ENCODE measurements around the gene HSD17B8. TPM values are rescaled to one million over a fixed set of nuclear protein-coding genes. Genes with fewer than 3 reads are reported as not detected.

Gene HSD17B8
- total and polyA plus RNA-seq, 2 experiments from 2014 or later, result 4.3 to 8.9 TPM

DNA sequence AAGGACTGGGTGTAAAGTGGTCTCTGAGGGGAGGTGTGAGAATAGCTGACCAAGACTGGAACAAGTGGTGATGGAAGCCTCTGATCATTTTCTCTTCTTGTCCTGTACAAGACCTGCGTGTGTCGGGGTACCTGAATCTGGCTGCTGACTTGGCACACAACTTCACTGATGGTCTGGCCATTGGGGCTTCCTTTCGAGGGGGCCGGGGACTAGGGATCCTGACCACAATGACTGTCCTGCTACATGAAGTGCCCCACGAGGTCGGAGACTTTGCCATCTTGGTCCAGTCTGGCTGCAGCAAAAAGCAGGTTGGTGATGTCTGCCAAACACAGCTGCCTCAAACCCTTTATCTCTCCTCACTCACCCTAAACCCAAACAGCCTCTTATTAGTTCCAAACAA, 1.7 kb upstream of the HSD17B8 start:
- Mint-ChIP-seq H3K9me3 (no peaks in the 10 kb centered on the region; the same call in 1 of the 3 replicates), H3K36me3 (ENCODE audit: low read depth) (peaks cover 26% of the 10 kb centered on the region), H3K4me1 (peaks cover 67% of the 10 kb centered on the region), H3K27ac (no peak overlapping the region), H3K27me3 (ENCODE audit: insufficient read depth, low read depth, poor library complexity) (peaks cover 41% of the 10 kb centered on the region), H3K4me3 (peak overlapping the region; percentile 100)
- peaks cover 35% of the 10 kb centered on the region for H3F3A ChIP-seq (replicated peaks; ENCODE audit: low read depth)
- peaks cover 28% of the 10 kb centered on the region for H3K4me1 ChIP-seq (ENCODE audit: insufficient read depth)
- no peak overlapping the region for H3K4me2 ChIP-seq
- no peak for DNase-seq (ENCODE audit: low spot score)
- no peak for ATAC-seq
- peaks cover 29% of the 10 kb centered on the region for H3K27me3 ChIP-seq (ENCODE audit: insufficient read depth)
- H3K27ac ChIP-seq (ENCODE audit: low read depth), result no peak overlapping the region
- no peaks in the 10 kb centered on the region for H3K9me2 ChIP-seq (ENCODE audit: insufficient read depth)
- H3K79me2 ChIP-seq (replicated peaks; ENCODE audit: insufficient read depth), result peaks cover 23% of the 10 kb centered on the region
- H3K4me3 ChIP-seq, result no peak overlapping the region
- no peak for TF ChIP-seq NANOG (IDR thresholded peaks at IDR 0.05; ENCODE audit: borderline replicate concordance)
- TF ChIP-seq, protein P1, sequence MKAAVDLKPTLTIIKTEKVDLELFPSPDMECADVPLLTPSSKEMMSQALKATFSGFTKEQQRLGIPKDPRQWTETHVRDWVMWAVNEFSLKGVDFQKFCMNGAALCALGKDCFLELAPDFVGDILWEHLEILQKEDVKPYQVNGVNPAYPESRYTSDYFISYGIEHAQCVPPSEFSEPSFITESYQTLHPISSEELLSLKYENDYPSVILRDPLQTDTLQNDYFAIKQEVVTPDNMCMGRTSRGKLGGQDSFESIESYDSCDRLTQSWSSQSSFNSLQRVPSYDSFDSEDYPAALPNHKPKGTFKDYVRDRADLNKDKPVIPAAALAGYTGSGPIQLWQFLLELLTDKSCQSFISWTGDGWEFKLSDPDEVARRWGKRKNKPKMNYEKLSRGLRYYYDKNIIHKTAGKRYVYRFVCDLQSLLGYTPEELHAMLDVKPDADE (IDR thresholded peaks at IDR 0.05), result no peak
- TF ChIP-seq, protein P2, sequence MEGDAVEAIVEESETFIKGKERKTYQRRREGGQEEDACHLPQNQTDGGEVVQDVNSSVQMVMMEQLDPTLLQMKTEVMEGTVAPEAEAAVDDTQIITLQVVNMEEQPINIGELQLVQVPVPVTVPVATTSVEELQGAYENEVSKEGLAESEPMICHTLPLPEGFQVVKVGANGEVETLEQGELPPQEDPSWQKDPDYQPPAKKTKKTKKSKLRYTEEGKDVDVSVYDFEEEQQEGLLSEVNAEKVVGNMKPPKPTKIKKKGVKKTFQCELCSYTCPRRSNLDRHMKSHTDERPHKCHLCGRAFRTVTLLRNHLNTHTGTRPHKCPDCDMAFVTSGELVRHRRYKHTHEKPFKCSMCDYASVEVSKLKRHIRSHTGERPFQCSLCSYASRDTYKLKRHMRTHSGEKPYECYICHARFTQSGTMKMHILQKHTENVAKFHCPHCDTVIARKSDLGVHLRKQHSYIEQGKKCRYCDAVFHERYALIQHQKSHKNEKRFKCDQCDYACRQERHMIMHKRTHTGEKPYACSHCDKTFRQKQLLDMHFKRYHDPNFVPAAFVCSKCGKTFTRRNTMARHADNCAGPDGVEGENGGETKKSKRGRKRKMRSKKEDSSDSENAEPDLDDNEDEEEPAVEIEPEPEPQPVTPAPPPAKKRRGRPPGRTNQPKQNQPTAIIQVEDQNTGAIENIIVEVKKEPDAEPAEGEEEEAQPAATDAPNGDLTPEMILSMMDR (conservative IDR thresholded peaks at IDR 0.05; ENCODE audit: low read depth in 2 of 2), result no peak
- TF ChIP-seq JUNB (IDR thresholded peaks at IDR 0.05; ENCODE audit: unreplicated experiment), result no peak
- no peak for TF ChIP-seq CREB1 (CRISPR knock-in tag; IDR thresholded peaks at IDR 0.05; ENCODE audit: low read depth)
- TF ChIP-seq, protein P3, sequence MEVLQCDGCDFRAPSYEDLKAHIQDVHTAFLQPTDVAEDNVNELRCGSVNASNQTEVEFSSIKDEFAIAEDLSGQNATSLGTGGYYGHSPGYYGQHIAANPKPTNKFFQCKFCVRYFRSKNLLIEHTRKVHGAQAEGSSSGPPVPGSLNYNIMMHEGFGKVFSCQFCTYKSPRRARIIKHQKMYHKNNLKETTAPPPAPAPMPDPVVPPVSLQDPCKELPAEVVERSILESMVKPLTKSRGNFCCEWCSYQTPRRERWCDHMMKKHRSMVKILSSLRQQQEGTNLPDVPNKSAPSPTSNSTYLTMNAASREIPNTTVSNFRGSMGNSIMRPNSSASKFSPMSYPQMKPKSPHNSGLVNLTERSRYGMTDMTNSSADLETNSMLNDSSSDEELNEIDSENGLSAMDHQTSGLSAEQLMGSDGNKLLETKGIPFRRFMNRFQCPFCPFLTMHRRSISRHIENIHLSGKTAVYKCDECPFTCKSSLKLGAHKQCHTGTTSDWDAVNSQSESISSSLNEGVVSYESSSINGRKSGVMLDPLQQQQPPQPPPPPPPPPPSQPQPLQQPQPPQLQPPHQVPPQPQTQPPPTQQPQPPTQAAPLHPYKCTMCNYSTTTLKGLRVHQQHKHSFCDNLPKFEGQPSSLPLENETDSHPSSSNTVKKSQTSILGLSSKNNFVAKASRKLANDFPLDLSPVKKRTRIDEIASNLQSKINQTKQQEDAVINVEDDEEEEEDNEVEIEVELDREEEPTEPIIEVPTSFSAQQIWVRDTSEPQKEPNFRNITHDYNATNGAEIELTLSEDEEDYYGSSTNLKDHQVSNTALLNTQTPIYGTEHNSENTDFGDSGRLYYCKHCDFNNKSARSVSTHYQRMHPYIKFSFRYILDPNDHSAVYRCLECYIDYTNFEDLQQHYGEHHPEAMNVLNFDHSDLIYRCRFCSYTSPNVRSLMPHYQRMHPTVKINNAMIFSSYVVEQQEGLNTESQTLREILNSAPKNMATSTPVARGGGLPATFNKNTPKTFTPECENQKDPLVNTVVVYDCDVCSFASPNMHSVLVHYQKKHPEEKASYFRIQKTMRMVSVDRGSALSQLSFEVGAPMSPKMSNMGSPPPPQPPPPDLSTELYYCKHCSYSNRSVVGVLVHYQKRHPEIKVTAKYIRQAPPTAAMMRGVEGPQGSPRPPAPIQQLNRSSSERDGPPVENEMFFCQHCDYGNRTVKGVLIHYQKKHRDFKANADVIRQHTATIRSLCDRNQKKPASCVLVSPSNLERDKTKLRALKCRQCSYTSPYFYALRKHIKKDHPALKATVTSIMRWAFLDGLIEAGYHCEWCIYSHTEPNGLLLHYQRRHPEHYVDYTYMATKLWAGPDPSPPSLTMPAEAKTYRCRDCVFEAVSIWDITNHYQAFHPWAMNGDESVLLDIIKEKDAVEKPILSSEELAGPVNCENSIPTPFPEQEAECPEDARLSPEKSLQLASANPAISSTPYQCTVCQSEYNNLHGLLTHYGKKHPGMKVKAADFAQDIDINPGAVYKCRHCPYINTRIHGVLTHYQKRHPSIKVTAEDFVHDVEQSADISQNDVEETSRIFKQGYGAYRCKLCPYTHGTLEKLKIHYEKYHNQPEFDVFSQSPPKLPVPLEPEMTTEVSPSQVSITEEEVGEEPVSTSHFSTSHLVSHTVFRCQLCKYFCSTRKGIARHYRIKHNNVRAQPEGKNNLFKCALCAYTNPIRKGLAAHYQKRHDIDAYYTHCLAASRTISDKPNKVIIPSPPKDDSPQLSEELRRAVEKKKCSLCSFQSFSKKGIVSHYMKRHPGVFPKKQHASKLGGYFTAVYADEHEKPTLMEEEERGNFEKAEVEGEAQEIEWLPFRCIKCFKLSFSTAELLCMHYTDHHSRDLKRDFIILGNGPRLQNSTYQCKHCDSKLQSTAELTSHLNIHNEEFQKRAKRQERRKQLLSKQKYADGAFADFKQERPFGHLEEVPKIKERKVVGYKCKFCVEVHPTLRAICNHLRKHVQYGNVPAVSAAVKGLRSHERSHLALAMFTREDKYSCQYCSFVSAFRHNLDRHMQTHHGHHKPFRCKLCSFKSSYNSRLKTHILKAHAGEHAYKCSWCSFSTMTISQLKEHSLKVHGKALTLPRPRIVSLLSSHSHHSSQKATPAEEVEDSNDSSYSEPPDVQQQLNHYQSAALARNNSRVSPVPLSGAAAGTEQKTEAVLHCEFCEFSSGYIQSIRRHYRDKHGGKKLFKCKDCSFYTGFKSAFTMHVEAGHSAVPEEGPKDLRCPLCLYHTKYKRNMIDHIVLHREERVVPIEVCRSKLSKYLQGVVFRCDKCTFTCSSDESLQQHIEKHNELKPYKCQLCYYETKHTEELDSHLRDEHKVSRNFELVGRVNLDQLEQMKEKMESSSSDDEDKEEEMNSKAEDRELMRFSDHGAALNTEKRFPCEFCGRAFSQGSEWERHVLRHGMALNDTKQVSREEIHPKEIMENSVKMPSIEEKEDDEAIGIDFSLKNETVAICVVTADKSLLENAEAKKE (CRISPR knock-in tag; IDR thresholded peaks at IDR 0.05), result no peak
- TF ChIP-seq ZNF114 (CRISPR knock-in tag; IDR thresholded peaks at IDR 0.05), result no peak
- TF ChIP-seq STAT1 (IDR thresholded peaks at IDR 0.05; ENCODE audit: unreplicated experiment), result no peak
- TF ChIP-seq POLR2AphosphoS5 (IDR thresholded peaks at IDR 0.05; ENCODE audit: low read depth), result no peak
- no peak for TF ChIP-seq EZH2phosphoT487 (IDR thresholded peaks at IDR 0.05; ENCODE audit: unreplicated experiment)
- no peak for TF ChIP-seq EZH2 (IDR thresholded peaks at IDR 0.05; ENCODE audit: low read depth, unreplicated experiment)
- TF ChIP-seq ZNF331 (CRISPR knock-in tag; IDR thresholded peaks at IDR 0.05; ENCODE audit: low read depth), result no peak
- TF ChIP-seq, protein P4, sequence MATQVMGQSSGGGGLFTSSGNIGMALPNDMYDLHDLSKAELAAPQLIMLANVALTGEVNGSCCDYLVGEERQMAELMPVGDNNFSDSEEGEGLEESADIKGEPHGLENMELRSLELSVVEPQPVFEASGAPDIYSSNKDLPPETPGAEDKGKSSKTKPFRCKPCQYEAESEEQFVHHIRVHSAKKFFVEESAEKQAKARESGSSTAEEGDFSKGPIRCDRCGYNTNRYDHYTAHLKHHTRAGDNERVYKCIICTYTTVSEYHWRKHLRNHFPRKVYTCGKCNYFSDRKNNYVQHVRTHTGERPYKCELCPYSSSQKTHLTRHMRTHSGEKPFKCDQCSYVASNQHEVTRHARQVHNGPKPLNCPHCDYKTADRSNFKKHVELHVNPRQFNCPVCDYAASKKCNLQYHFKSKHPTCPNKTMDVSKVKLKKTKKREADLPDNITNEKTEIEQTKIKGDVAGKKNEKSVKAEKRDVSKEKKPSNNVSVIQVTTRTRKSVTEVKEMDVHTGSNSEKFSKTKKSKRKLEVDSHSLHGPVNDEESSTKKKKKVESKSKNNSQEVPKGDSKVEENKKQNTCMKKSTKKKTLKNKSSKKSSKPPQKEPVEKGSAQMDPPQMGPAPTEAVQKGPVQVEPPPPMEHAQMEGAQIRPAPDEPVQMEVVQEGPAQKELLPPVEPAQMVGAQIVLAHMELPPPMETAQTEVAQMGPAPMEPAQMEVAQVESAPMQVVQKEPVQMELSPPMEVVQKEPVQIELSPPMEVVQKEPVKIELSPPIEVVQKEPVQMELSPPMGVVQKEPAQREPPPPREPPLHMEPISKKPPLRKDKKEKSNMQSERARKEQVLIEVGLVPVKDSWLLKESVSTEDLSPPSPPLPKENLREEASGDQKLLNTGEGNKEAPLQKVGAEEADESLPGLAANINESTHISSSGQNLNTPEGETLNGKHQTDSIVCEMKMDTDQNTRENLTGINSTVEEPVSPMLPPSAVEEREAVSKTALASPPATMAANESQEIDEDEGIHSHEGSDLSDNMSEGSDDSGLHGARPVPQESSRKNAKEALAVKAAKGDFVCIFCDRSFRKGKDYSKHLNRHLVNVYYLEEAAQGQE (IDR thresholded peaks at IDR 0.05; ENCODE audit: unreplicated experiment), result no peak
- peaks cover 25% of the 10 kb centered on the region for H4K20me1 ChIP-seq (replicated peaks; ENCODE audit: insufficient read depth)
- H3K36me3 ChIP-seq (ENCODE audit: insufficient read depth), result peaks cover 11% of the 10 kb centered on the region; the same call in 1 of the 2 replicates
- no peak overlapping the region for H2AFZ ChIP-seq

All from GM23338 (cell line).